Measurements from ENCODE around the gene SLC13A2.
"Not testable (repeated sequence)": the region's sequence is repeated elsewhere in the genome, so short reads cannot be mapped to it uniquely, and the experiment has no call there.

The SLC13A2 gene

DNA sequence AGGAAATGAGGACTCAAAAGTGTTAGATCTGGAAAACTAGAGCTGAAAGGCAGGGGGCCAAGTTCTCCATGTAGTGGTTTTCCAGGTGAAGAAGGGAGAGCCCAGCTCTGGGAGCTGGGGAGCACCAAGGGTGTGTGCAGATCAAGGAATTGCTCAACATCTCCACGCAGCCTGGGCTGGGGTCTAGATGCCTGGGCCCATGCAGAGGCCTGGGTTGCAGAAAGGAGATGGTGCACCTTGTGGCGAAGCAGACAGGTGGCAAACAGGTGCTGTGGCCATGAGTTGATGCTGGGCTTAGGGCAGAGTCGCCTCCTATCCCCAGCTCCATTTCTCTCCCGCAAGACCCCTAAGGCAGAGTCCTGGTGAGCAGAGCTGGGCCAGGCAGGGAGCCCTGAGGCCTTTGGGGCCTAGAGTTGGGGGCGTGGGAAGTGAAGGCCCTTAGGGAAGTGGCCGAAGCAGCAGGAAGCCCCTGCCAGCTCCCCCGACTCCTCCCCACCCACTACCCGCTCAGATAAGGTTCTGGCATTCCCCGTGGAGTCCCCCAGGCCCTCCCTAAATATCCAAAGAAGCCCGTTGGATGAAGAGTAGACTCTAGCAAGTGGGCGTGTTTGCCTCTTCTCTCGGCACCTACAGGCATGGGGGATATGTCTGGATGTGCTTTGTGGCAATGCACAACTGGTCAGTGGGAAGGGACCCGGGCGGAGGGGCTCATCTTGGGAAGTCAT lies 33.5 kb downstream of the SLC13A2 start:
- in situ Hi-C loops (cut with MboI; ENCODE audit: low pct_unique_long_range_greater_than_20kb, low sequenced_read_pairs) = no loop called here
- DNase-seq = no peak

- in situ Hi-C loops (cut with MboI; ENCODE audit: low pct_unique_long_range_greater_than_20kb, low sequenced_read_pairs) = no loop called here
- no peak for DNase-seq
Measured at GRCh38 chr17:28507567-28508203, 34.2 kb downstream of the SLC13A2 start.

- in situ Hi-C loops (cut with MboI; ENCODE audit: low pct_unique_long_range_greater_than_20kb, low sequenced_read_pairs) = no loop called here
Measured at GRCh38 chr17:28508211-28508724, 34.8 kb downstream of the SLC13A2 start.

DNA sequence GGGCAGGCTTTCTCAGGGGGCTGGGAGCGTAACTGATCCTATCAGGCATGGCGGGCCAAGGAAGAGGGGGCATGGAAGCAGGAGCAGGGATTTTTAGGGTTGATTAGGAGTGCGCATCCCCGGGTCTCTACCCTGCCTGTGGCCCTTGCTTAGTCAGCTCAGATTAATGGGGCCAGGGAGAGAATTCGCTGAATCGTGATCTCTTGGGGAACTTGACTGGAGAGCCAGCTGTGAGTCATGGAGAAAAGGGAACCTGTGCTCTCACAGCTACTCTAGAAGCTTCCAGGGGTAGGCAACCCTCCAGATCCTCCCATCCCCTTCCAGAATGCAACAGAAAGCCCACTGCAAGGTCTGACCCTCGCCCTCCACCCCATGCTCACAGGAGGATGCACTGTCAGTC lies 36.3 kb downstream of the SLC13A2 start:
- in situ Hi-C loops (cut with MboI; ENCODE audit: low pct_unique_long_range_greater_than_20kb, low sequenced_read_pairs) = no loop called here
- DNase-seq = no peak

More at GRCh38 chr17:28508211-28508724, 34.8 kb downstream of the SLC13A2 start:
- no peak for DNase-seq

GRCh38 chr17:28511858-28512461 lies 38.5 kb downstream of the SLC13A2 start:
- in situ Hi-C loops (cut with MboI; ENCODE audit: low pct_unique_long_range_greater_than_20kb, low sequenced_read_pairs) = no loop called here
- DNase-seq = no peak

DNA sequence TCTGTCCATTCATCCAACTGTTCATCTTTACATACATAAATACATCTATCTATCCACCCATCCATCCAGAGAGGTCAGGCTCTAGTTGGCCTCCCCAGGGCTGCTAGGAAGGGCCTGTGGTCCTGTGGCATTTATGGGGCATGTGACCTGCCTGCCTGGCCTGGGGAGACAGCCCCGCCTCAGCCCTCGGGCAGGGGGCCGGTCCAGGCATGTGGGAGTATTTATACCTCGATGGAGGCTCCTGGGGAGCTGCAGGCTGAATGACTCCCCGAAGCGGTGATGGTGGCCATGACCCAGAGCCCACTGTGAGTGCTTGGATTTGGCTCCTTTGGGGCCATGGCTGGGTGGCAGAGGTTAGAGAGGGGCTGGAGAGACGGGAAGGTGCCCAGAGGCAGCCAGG lies 40.0 kb downstream of the SLC13A2 start:
- in situ Hi-C loops (cut with MboI; ENCODE audit: low pct_unique_long_range_greater_than_20kb, low sequenced_read_pairs) = no loop called here
- DNase-seq = no peak

DNA sequence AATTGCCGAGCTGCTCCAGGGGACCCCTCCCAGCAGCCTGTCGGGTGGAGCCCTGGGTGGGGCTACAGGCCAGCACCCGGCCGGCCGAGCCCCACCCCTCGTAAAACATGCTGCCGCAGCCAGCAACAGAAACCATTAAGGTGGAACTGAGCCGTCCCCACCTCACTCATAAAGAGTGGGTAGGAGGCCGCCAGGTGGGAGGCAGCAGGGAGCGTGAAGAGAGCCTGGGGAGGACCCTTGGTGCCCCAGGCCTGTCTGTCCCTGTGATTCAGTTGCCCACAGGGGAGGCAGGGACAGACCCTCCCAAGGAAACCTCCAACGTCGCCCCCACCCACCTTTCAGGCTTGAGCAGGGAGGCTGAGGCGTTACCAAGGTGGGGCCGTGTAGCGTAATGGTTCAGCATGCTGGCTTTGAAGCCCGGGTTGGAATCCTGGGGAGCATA lies 41.1 kb downstream of the SLC13A2 start:
- no peak for DNase-seq
- in situ Hi-C loops (cut with MboI; ENCODE audit: low pct_unique_long_range_greater_than_20kb, low sequenced_read_pairs) = no loop called here

GRCh38 chr17:28515518-28515917 lies 42.1 kb downstream of the SLC13A2 start:
- no peak for DNase-seq
- in situ Hi-C loops (cut with MboI; ENCODE audit: low pct_unique_long_range_greater_than_20kb, low sequenced_read_pairs) = no loop called here

- in situ Hi-C loops (cut with MboI; ENCODE audit: low pct_unique_long_range_greater_than_20kb, low sequenced_read_pairs) = no loop called here
- DNase-seq = peak; percentile 33
Measured at GRCh38 chr17:28518132-28518531, 44.7 kb downstream of the SLC13A2 start.

GRCh38 chr17:28518578-28518977 lies 45.1 kb downstream of the SLC13A2 start:
- in situ Hi-C loops (cut with MboI; ENCODE audit: low pct_unique_long_range_greater_than_20kb, low sequenced_read_pairs) = no loop called here
- no peak for DNase-seq

DNA sequence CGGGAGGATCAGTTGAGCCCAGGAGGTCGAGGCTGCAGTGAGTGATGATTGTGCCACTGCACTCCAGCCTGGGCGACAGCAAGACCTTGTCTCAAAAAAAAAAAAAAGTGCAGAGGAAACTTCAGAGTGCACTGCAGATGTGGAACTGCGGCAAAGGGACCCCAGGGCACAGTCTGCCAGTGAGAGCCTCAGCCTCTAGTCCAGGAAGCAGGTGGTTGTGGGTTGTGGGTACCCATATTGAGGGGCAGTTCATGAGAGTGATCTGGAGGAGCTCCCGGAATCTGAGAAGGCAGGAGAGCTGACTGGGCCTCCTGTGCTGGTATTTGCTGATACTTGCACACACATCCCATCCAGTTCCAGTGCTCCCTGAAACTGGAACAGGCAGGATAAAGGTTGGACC lies 45.8 kb downstream of the SLC13A2 start:
- in situ Hi-C loops (cut with MboI; ENCODE audit: low pct_unique_long_range_greater_than_20kb, low sequenced_read_pairs) = no loop called here
- peak; percentile 18 for DNase-seq

DNA sequence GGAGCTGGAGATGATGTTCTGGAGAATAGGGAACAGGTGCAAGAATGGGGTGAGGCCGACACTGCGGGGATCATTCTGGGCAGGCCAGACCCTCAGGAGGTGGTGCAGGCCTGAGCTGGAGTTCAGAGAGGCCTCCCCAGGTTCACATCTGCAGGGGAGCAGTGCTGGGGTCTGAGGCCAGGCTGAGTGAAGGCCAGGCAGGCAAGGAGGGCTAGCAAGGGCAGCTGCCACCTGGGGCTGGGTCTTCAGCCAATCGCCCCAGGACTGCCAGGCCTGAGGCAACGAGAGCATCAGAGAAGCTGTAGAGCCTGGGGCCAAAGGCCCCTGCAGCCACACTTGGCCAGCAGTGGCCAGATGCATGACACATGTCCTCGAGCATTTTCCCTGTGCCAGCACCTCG lies 47.2 kb downstream of the SLC13A2 start:
- DNase-seq = no peak
- in situ Hi-C loops (cut with MboI; ENCODE audit: low pct_unique_long_range_greater_than_20kb, low sequenced_read_pairs) = no loop called here

DNA sequence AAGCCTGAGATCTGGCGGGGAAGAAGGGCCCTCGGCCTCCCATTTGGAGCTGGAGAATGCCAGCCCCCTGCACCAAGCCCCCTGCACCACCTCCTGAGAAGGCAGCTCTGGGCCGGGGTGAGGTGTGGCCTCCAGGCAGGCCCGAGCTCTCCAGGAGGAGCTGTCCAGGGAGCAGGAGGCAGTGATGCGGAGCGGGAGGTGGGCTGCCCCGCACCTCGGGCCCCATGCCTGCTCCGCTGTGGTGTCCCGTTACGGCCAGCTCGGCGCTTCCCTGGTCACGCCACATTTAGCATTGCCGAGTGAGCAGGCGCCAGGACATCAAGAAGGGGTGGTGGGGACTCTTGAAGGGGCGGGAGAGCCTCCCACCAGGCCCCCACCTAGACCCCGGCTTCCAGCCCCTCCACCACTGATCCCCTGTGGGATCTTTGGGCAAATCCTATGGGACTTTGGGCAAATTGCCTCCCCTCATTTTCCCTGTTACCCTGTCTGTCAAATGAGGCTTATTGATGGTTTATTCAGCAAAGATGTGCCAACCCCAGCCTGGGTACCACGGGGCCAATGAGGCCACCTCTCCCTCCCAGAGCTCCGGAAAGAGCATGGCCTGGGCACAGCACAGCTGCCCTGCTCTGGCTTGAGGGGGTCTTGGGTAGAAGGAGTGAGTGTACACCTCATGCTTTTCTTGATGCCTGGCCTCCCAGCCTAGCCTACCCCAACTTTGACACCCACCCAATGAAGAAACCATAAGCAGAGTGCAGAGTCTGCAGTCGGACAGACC lies 48.1 kb downstream of the SLC13A2 start:
- DNase-seq = no peak
- in situ Hi-C loops (cut with MboI; ENCODE audit: low pct_unique_long_range_greater_than_20kb, low sequenced_read_pairs) = no loop called here

DNA sequence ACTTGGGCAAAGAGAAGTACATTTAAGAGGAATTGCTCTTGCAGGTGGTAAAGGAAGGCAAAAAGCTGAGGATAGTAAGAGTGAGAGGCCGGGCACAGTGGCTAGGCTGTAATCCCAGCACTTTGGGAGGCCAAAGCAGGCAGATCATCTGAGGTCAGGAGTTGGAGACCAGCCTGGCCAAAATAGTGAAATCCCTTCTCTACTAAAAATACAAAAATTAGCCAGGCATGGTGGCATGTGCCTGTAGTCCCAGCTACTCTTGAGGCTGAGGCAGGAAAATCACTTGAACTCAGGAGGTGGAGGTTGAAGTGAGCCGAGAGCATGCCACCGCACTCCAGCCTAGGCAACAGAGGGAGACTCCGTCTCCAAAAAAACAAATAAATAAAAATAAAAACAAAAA lies 48.8 kb downstream of the SLC13A2 start:
- in situ Hi-C loops (cut with MboI; ENCODE audit: low pct_unique_long_range_greater_than_20kb, low sequenced_read_pairs); DNase-seq: not testable (repeated sequence)

GRCh38 chr17:28523186-28523585 lies 49.7 kb downstream of the SLC13A2 start:
- DNase-seq = no peak
- in situ Hi-C loops (cut with MboI; ENCODE audit: low pct_unique_long_range_greater_than_20kb, low sequenced_read_pairs) = no loop called here

GRCh38 chr17:28523876-28524275 lies 50.4 kb downstream of the SLC13A2 start:
- DNase-seq = no peak
- in situ Hi-C loops (cut with MboI; ENCODE audit: low pct_unique_long_range_greater_than_20kb, low sequenced_read_pairs) = no loop called here

DNA sequence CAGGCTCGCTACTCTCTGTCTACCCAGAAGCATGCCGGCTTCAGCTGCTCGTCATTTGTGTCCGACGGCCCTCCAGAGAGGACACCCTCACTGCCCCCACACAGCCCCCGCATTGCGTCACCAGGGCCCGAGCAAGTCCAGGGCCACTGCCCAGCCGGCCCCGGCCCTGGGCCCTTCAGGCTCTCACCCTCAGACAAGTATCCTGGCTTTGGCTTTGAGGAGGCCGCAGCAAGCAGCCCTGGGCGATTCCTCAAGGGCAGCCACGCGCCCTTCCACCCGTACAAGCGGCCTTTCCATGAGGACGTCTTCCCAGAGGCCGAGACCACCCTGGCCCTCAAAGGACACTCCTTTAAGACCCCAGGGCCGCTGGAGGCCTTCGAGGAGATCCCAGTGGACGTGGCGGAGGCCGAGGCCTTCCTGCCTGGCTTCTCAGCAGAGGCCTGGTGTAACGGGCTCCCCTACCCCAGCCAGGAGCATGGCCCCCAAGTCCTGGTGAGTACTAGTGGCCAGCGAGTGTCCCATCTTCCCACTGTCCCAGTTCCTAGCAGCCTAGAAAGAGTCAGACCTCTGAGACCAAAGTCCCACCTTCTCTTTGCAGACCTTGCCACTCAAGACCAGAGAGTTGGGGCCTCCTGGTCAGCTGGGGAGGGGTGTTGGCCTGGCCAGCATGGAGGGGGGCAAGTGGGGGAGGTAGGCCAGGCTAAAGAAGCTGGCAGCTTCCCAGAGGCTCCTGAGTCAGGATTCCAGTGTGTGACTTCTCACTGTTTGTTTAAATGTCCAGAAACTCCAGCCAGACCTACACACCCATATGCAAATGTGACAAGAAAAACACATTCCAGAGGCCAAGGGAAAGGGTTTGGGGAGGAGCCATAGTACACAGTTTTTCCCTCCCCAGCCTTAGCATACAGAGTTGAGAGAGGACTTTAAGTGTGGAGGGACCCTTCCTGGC lies 51.3 kb downstream of the SLC13A2 start:
- in situ Hi-C loops (cut with MboI; ENCODE audit: low pct_unique_long_range_greater_than_20kb, low sequenced_read_pairs) = no loop called here
- no peak for DNase-seq

DNA sequence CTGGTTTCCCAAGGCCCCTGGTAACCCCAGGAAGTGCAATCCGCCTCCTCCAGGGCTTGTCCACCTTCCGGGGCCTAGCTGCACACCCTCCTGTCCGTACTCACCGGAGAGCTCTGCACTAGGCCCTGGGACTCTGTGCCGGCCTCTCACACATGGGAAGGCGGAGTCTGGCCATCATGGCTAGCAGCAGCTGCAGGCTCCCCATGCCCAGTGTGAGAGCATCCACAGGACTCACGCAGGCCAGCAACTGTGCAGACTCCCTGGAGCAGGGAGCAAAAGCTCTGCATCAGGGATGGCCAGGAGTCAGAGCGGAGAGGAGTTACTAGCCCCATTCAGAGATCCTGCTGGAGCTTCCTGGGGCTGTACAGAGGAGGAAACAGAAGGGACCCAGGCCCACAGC lies 52.9 kb downstream of the SLC13A2 start:
- in situ Hi-C loops (cut with MboI; ENCODE audit: low pct_unique_long_range_greater_than_20kb, low sequenced_read_pairs) = no loop called here
- DNase-seq = no peak

Measured in KBM-7 (cell line).